ENCODE data around the gene TNFSF10. TPM values are rescaled to one million over a fixed set of nuclear protein-coding genes. Genes with fewer than 3 reads are reported as not detected.

TNFSF10 gene
- 0.10 to 0.20 TPM (median 0.13 TPM) in 4 of 5 replicates, not detected in the other for total RNA-seq (2022; extraction: Qiagen RNA extraction; ENCODE audit: low read depth)

DNA sequence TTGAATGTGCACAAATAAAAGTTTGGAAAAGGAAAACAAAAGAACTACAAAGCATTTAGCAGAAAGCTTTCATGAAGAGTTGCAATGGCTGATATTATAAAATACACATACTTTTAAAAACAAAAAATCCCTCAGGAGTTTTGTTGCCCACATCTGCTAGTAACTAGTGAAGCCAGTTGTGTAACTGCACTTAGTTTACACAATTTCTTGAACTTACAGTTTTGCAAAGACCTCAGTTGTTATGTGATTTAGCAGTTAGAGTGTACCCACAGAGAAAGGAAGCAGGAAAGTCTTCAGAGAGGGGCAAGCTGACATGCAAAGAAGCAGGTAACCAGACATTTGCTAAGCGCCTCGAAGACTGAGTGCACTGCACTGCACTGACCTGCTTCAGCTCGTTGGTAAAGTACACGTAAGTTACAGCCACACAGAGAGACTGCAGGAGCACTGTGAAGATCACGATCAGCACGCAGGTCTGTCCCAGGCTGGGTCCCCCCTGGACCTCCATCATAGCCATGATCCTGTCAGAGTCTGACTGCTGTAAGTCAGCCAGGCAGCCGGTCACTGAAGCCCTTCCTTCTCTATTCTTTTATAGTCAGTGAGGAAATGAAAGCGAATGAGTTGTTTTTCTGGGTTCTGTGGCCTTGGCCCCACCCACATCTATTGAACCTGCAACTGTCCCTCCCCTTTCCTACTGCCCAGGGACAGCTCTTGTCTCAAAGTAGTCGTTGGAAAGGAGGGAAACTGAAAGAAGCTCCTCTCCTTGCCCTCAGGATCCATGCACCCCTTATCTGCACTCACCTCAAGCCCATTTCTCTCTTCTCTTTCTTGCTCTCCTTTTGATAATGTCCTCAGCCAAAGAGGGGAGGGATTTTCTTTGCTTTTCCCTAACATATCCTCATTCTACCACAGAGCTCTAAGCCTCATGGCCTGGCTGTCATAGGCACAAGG lies at the start of gene TNFSF10:
TSS of gene TNFSF10 (minus strand) at position 560 of the 948 bp plus-strand sequence. CDS start at position 514, 46 bp downstream.

Other genes starting within 250 kb of the TNFSF10 start
- gene GHSR, start 75.0 kb downstream of the TNFSF10 start, total RNA-seq (2022; extraction: Qiagen RNA extraction; ENCODE audit: low read depth), result not detected in 5 replicates
- gene NCEH1, start 187.6 kb upstream of the TNFSF10 start, total RNA-seq (2022; extraction: Qiagen RNA extraction; ENCODE audit: low read depth), result 34.3 to 40.8 TPM (median 40.3 TPM) in 5 replicates
- gene ECT2, start 227.3 kb upstream of the TNFSF10 start, total RNA-seq (2022; extraction: Qiagen RNA extraction; ENCODE audit: low read depth), result 75.6 to 101 TPM (median 89.6 TPM) in 5 replicates

Data from A549 treated with DMSO at 1 μM for 4 hours (cell line).